PC-9 (cell line): ENCODE data around the gene PDE10A. TPM values are rescaled to one million over a fixed set of nuclear protein-coding genes. Genes with fewer than 3 reads are reported as not detected.
A peak's percentile ranks its signal among the peaks of the same experiment; 100 is the strongest.
"Not testable (repeated sequence)": the region's sequence is repeated elsewhere in the genome, so short reads cannot be mapped to it uniquely, and the experiment has no call there.

Experiments used
- BruUV-seq: library from RNA; stranded (reverse); fragments of 400-500 nt; replicated peaks from 2 replicates; lab custom pipeline; 2021; lab: Mats Ljungman, UMichigan
- CTCF ChIA-PET: fragments of 300-600 bp; sonication (Branson Sonifier 250); formaldehyde crosslinking; loops from one replicate; lab custom pipeline; 2022; ENCODE audit warnings: antibody characterized with exemption; lab: Charles Lee
- POLR2A ChIA-PET: fragments of 300-600 bp; sonication (Branson Sonifier 250); formaldehyde crosslinking; loops from one replicate; lab custom pipeline; 2022; ENCODE audit warnings: antibody characterized with exemption; ENCODE audit not compliant: unreplicated experiment; lab: Charles Lee
- DNase-seq, 2 experiments: peaks; one replicate each; pipeline versions ENCODE4 v3.0.0 to v3.0.0-alpha.2; 2015 to 2022; ENCODE audit warnings: mixed read lengths in 1 of 2
- H2AFZ ChIP-seq: fragments of 200-600 bp; sonication (generic); 2 replicates; pipeline ENCODE4 v1.8.1; 2017; ENCODE audit warnings: antibody characterized with exemption
- H3F3A ChIP-seq: fragments of 200-600 bp; sonication (generic); 2 replicates; pipeline ENCODE4 v1.8.1; 2017; ENCODE audit warnings: antibody characterized with exemption, mild to moderate bottlenecking, low read depth; ENCODE audit not compliant: insufficient read depth
- H3K27ac ChIP-seq: fragments of 200-600 bp; sonication (generic); 2 replicates; pipeline ENCODE4 v1.6.1; 2016; ENCODE audit warnings: mixed run types
- H3K27me3 ChIP-seq: fragments of 200-600 bp; sonication (generic); 2 replicates; pipeline ENCODE4 v1.6.1; 2016; ENCODE audit warnings: low read depth, mixed run types; ENCODE audit not compliant: insufficient read depth
- H3K36me3 ChIP-seq: fragments of 200-600 bp; sonication (generic); 2 replicates; pipeline ENCODE4 v1.6.1; 2016; ENCODE audit warnings: low read depth, mixed run types
- H3K4me1 ChIP-seq: fragments of 200-600 bp; sonication (generic); replicated peaks from 2 replicates; pipeline ENCODE4 v1.6.1; 2016; ENCODE audit warnings: mixed run types; ENCODE audit not compliant: insufficient read depth
- H3K4me2 ChIP-seq: fragments of 200-600 bp; sonication (generic); 2 replicates; pipeline ENCODE4 v1.6.1; 2017; ENCODE audit warnings: mixed run types
- H3K4me3 ChIP-seq: fragments of 200-600 bp; sonication (generic); 2 replicates; pipeline ENCODE4 v1.6.1; 2016; ENCODE audit warnings: mixed run types
- H3K79me2 ChIP-seq: fragments of 200-600 bp; sonication (generic); 2 replicates; pipeline ENCODE4 v1.6.1; 2017; ENCODE audit warnings: low read depth, mixed run types
- H3K9me2 ChIP-seq: fragments of 200-600 bp; sonication (generic); 2 replicates; pipeline ENCODE4 v1.8.1; 2017; ENCODE audit warnings: mild to moderate bottlenecking; ENCODE audit not compliant: insufficient read depth
- H3K9me3 ChIP-seq: fragments of 200-600 bp; sonication (generic); 2 replicates; pipeline ENCODE4 v1.8.1; 2016; ENCODE audit warnings: low read depth; ENCODE audit not compliant: insufficient read depth
- H4K20me1 ChIP-seq: fragments of 200-600 bp; sonication (generic); 2 replicates; pipeline ENCODE4 v1.8.1; 2017; ENCODE audit not compliant: insufficient read depth
- EZH2 ChIP-seq: fragments of 200-600 bp; sonication (generic); IDR thresholded peaks from 2 replicates; pipeline ENCODE4 v1.8.0; 2017; ENCODE audit warnings: antibody characterized with exemption, low read depth
- intact Hi-C: fragments of 100-400 bp; cut with micrococcal nuclease; formaldehyde crosslinking; loops from one replicate; pipeline ENCODE4 v1.10.0; 2022; ENCODE audit not compliant: unreplicated experiment
- total RNA-seq: library from RNA; stranded (reverse); gene quantifications from 2 replicates; pipeline ENCODE4 v1.2.3, GENCODE V29; 2021
- TF ChIP-seq, protein P1 (sequence below): fragments of 200-600 bp; sonication (generic); conservative IDR thresholded peaks from 2 replicates; pipeline ENCODE4 v1.6.1; 2017; ENCODE audit warnings: mixed run types, antibody characterized with exemption, mild to moderate bottlenecking, moderate library complexity

The PDE10A gene
- total RNA-seq, 1 experiment from 2014 or later = not detected

- no peak overlapping the region for H3K4me2 ChIP-seq
- intact Hi-C loops = no loop called here
- CTCF ChIA-PET = no interaction called here
Measured at GRCh38 chr6:165611294-165611693, 51.7 kb downstream of the PDE10A start.

DNA sequence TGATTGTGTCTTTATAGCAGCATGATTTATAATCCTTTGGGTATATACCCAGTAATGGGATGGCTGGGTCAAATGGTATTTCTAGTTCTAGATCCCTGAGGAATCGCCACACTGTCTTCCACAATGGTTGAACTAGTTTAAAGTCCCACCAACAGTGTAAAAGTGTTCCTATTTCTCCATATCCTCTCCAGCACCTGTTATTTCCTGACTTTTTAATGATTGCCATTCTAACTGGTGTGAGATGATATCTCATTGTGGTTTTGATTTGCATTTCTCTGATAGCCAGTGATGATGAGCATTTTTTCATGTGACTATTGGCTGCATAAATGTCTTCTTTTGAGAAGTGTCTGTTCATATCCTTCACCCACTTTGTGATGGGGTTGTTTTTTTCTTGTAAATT, 54.5 kb downstream of the PDE10A start:
- H3K9me2 ChIP-seq, intact Hi-C loops, H2AFZ ChIP-seq, H3K27me3 ChIP-seq, H4K20me1 ChIP-seq, H3K4me2 ChIP-seq, H3K9me3 ChIP-seq, H3K36me3 ChIP-seq, H3F3A ChIP-seq, H3K4me3 ChIP-seq, POLR2A ChIA-PET, H3K79me2 ChIP-seq, H3K27ac ChIP-seq, CTCF ChIA-PET, BruUV-seq, DNase-seq: not testable (repeated sequence)
- peaks cover 22% of the 10 kb centered on the region for H3K4me1 ChIP-seq

More at GRCh38 chr6:165611294-165611693, 51.7 kb downstream of the PDE10A start:
- H4K20me1 ChIP-seq = no peaks in the 10 kb centered on the region
- H3K4me3 ChIP-seq = no peak overlapping the region
- BruUV-seq = no TSS peak
- no peaks in the 10 kb centered on the region for H3K27me3 ChIP-seq
- POLR2A ChIA-PET = no interaction called here
- H3K4me1 ChIP-seq = peaks cover 10% of the 10 kb centered on the region
- H3K79me2 ChIP-seq = no peaks in the 10 kb centered on the region
- no peak overlapping the region for H2AFZ ChIP-seq
- TF ChIP-seq, protein P1, sequence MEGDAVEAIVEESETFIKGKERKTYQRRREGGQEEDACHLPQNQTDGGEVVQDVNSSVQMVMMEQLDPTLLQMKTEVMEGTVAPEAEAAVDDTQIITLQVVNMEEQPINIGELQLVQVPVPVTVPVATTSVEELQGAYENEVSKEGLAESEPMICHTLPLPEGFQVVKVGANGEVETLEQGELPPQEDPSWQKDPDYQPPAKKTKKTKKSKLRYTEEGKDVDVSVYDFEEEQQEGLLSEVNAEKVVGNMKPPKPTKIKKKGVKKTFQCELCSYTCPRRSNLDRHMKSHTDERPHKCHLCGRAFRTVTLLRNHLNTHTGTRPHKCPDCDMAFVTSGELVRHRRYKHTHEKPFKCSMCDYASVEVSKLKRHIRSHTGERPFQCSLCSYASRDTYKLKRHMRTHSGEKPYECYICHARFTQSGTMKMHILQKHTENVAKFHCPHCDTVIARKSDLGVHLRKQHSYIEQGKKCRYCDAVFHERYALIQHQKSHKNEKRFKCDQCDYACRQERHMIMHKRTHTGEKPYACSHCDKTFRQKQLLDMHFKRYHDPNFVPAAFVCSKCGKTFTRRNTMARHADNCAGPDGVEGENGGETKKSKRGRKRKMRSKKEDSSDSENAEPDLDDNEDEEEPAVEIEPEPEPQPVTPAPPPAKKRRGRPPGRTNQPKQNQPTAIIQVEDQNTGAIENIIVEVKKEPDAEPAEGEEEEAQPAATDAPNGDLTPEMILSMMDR = no peak
- no peak for TF ChIP-seq EZH2
- H3K36me3 ChIP-seq = no peaks in the 10 kb centered on the region
- H3F3A ChIP-seq = no peaks in the 10 kb centered on the region
- H3K9me3 ChIP-seq = no peaks in the 10 kb centered on the region
- no peak for DNase-seq
- no peaks in the 10 kb centered on the region for H3K9me2 ChIP-seq
- no peak overlapping the region for H3K27ac ChIP-seq

DNA sequence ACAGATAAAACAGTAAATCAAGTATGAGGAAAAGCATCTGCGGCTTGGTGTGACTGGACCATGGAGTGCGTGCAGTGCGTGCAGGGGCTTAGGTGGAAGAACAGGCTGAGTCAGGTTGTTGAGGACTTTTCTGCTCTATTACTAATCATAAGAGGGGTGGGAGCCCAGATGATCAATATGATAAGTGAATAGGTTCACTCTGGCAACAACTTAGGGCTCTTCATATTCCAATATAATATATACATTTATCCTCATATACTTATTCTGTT, 56.4 kb downstream of the PDE10A start:
- Histone ChIP-seq H3K27ac (peak overlapping the region; percentile 90), H3K9me3 (no peaks in the 10 kb centered on the region), H4K20me1 (no peaks in the 10 kb centered on the region), H3K27me3 (no peaks in the 10 kb centered on the region), H3K36me3 (no peaks in the 10 kb centered on the region), H3K9me2 (no peaks in the 10 kb centered on the region), H3F3A (no peaks in the 10 kb centered on the region; the same call in 1 of the 2 replicates), H2AFZ (no peak overlapping the region), H3K4me3 (no peak overlapping the region), H3K4me1 (peaks cover 22% of the 10 kb centered on the region), H3K79me2 (no peaks in the 10 kb centered on the region), H3K4me2 (peak overlapping the region; percentile 39)
- DNase-seq = no peak
- ChIA-PET CTCF (no interaction called here), POLR2A (no interaction called here)
- intact Hi-C loops = no loop called here
- no TSS peak for BruUV-seq
- TF ChIP-seq, protein P1 = no peak
- TF ChIP-seq EZH2 = no peak
